Hepatocyte (in vitro differentiated cells): ENCODE measurements around the gene CYP2S1.

ENCODE experiments used
- CTCF ChIP-seq: fragments of 200-600 bp; sonication (generic); IDR thresholded peaks from 2 replicates; pipeline ENCODE4 v1.5.1; 2016; ENCODE audit warnings: antibody characterized with exemption, mild to moderate bottlenecking; ENCODE audit not compliant: poor library complexity
- EZH2 ChIP-seq: fragments of 200-600 bp; sonication (generic); IDR thresholded peaks from 2 replicates; pipeline ENCODE4 v1.6.1; 2016; ENCODE audit warnings: antibody characterized with exemption, mild to moderate bottlenecking, borderline replicate concordance

GRCh38 chr19:41225238-41226052 lies 32.4 kb downstream of the CYP2S1 start:
- TF ChIP-seq CTCF (no peak), EZH2 (no peak)
